GM19193 (cell line): ENCODE results near the gene ACAP2.

Experiments used
- POLR2A ChIP-seq: IDR thresholded peaks from 4 replicates; pipeline ENCODE4 v1.6.1; 2011; ENCODE audit not compliant: insufficient read depth, insufficient read length; ENCODE audit errors: extremely low read depth

ACAP2 gene, protein sequence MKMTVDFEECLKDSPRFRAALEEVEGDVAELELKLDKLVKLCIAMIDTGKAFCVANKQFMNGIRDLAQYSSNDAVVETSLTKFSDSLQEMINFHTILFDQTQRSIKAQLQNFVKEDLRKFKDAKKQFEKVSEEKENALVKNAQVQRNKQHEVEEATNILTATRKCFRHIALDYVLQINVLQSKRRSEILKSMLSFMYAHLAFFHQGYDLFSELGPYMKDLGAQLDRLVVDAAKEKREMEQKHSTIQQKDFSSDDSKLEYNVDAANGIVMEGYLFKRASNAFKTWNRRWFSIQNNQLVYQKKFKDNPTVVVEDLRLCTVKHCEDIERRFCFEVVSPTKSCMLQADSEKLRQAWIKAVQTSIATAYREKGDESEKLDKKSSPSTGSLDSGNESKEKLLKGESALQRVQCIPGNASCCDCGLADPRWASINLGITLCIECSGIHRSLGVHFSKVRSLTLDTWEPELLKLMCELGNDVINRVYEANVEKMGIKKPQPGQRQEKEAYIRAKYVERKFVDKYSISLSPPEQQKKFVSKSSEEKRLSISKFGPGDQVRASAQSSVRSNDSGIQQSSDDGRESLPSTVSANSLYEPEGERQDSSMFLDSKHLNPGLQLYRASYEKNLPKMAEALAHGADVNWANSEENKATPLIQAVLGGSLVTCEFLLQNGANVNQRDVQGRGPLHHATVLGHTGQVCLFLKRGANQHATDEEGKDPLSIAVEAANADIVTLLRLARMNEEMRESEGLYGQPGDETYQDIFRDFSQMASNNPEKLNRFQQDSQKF

DNA sequence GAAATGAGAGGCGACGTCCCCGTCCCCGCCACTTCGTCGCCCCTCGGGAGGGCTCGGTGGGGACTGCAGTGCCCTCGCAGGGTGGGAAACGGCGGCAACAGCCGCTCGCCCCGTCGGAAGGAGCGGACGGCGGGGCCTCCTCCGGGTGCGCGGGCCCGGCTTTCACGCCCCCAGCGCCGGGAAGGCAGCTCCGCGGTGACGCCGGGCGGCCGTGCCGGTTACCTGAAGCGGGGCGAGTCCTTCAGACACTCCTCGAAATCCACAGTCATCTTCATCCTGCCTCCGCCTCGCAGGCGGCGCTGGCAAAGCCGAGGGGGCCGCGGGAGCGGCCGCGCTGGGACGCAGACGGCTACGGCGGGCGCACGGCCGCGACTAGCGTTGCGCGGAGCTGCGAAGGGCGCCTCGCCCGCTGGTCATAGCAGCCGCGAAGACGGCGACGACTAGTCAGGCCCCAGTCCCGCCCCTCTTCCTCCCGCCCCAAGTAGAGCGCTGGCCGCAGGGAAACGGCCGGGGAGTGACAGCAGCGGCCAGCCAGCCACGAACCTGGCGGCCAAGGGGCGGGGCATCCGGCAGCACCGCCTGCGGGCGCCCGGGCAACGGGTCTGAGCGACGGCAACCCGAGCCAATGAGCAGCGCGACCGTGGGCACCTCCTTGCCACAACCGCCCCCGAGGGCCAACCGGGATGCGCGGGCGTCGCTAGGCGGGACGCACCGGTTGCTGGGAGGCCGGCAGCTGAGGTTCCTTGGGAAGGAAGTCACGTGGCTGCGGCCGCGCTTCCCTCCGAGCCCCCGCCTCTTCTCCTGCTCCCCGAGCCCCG, at the start of gene ACAP2:
ACAP2 (minus strand) TSS at position 448 of the 818 bp plus-strand sequence; CDS start at position 275, 173 bp downstream.
- peak; percentile 95 for TF ChIP-seq POLR2A

GRCh38 chr3:195475614-195476013, 32.8 kb upstream of the ACAP2 start:
- no peak for TF ChIP-seq POLR2A

DNA sequence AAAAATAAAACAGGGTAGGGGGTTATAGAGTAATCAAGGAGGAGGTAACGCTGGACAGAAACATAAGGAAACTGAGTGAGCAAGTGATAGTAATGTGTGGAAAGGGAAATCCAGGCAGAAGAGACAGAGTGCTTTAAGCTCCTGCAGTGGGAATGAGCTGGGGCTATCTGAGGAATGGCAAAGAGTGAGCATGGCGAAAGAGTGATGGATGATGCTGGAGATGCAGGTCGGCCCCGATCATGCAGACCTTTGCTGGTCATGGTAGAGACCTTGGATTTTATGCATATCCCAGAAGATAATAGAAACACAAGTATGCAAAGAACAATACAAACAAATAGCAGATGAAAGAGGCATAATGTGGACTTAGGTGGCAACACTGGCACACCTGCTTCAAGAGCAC, 26.0 kb upstream of the ACAP2 start:
- no peak for TF ChIP-seq POLR2A

GRCh38 chr3:195468391-195468776, 25.6 kb upstream of the ACAP2 start:
- TF ChIP-seq POLR2A: no peak

DNA sequence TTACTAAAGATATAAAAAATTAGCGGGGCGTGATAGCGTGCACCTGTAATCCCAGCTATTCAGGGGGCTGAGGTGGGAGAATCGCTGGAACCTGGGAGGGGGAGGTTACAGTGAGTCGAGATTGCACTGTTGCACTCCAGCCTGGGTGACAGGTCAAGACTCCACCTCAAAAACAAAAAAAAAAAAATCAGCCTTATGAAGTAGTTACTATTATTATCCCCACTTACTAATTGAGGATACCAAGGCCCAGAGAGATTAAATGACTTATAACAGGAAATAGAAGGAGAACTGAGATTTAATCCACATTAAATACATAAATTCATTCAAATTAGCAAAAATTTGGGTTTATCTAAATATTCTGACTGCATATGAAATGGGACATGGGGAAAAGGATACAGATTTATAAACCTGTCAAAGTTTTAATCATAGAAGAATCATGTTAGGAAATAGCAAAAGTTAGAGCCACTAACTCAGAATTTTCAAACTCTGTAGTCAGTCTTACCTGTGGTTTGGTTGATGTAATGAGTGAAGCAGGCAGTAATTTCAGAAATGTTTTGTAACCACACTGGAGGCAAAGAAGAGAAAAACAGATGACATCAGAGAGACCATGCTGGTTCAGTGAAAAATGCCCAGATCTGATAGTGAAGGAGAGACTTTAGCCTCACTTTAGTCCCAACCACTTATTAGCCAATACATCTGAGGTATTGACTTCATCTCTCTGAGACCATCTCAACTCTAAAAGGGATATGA, 25.0 kb upstream of the ACAP2 start:
- TF ChIP-seq POLR2A: no peak

- TF ChIP-seq POLR2A: no peak
Observed at GRCh38 chr3:195466251-195466650, 23.4 kb upstream of the ACAP2 start.

GRCh38 chr3:195462308-195462610, 19.4 kb upstream of the ACAP2 start:
- TF ChIP-seq POLR2A: no peak

DNA sequence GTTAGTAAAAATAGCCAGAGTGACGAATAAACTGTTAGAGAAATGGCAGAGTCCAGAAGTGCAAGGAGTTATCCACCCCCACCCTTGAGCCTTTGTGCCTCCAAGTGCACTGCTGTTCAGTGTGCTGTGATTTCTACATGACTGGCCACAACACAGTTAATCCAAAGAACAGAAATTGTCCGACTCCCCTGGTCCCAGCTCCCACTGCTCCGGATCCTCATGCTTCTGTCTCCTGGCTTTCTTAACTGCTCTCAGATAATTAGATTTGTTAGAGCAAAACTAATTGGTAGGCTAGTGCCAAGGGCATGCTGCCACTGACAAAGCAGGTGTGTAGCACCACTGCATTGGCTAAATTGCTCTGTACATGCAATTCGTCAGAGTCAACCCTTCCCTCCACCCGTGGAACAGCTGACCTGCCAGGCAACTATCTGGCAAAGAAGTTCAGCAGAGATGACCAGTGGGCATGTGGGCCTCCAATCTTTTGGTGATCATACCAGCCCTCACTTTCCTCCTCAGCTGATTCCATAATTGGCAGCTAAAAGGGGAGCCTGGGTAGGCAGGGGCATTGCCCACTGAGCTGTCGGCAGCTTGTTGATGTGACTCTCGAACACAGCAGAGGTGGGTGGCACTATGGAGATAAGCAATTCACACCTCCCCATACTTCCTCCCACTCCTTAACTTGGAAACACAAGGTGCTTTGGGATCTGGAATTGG, 18.9 kb upstream of the ACAP2 start:
- no peak for TF ChIP-seq POLR2A

DNA sequence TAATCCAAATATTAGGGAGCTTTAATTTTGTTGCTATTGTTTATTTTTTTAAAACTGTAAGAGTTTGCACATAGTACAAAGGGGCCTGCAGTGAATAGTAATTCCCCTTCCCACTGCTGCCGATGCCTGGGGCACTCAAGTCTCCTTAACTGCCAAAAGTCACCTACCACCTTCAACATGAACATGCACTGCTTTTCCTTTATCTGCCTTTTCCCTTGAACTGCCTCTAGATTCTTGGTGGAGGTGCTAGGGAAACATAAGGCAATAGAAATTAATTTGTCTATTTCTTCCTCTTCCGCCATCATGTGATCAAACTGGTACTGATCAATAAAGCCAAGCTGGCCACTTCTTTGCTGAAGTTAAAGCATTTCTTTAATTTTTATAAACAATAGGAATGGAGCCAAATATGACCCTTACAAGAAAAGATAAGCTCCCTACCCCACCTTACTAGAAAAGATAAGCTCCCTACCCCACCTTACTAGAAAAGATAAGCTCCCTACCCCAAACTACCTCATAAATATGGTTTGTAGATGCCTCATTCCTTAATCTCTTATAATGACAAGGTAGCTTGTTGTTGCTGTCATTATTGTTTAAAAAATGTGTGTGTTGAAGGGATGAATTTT, 17.4 kb upstream of the ACAP2 start:
- no peak for TF ChIP-seq POLR2A

DNA sequence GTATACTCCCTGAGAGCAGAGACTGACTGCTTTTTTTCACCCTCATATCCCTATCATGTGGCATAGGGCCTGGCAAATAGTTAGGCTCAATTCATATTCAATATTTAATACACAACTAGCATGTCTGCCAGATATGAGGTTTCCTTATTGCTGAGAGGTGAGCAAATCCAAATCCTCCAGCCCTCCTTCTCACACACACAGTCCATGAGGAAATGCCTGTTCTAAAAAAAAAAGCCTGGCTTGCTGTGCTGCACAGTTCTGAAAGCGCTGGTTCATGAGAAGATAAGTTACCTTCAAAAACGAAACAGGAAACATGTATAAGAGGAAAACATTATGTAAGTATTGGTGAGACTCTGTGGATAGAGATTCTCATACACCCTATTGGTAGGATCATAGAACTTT, 15.5 kb upstream of the ACAP2 start:
- no peak for TF ChIP-seq POLR2A

GRCh38 chr3:195455789-195456188, 13.0 kb upstream of the ACAP2 start:
- TF ChIP-seq POLR2A: no peak

DNA sequence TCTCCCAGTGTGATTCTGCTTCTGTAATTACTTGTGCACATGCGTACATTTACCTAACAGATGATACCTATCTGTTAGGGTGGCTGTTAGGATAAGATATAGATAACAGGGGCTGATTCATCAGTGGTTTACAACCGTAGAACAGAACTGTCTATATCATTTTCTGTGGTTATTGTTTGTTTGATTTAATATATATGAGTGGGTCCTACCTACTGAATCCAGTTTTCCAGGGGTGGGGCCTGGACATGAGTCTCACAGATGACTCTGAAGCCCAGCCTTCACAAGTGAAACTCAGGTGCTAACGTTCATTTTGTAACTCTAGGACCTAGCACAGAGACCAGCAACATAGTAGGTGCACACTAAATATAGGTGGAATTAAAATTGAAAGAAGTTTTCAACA, 10.4 kb upstream of the ACAP2 start:
- TF ChIP-seq POLR2A: no peak

GRCh38 chr3:195451373-195452015, 8.7 kb upstream of the ACAP2 start:
- no peak for TF ChIP-seq POLR2A
